Tibial nerve (tissue), 4 donors: Measurements from ENCODE around the gene GLA. TPM values are rescaled to one million over a fixed set of nuclear protein-coding genes. Genes with fewer than 3 reads are reported as not detected.

Experiments
- DNase-seq, 2 donors: peaks; one replicate each; pipeline ENCODE4 v3.0.0-alpha.2; 2019; ENCODE audit warnings: low spot score in 2 of 2
- H3K27ac ChIP-seq, 4 donors: fragments of 200-600 bp; sonication (generic) in 3 of 4; one replicate each; pipeline ENCODE4 v1.5.1; 2017 to 2019; ENCODE audit warnings: mild to moderate bottlenecking in 1 of 4
- H3K27me3 ChIP-seq, 2 donors: fragments of 200-600 bp; sonication (generic) in 1 of 2; one replicate each; pipeline versions ENCODE4 v1.5.1 to v1.6.0; 2017 to 2019
- H3K36me3 ChIP-seq, 3 donors: fragments of 200-600 bp; sonication (generic); one replicate each; pipeline ENCODE4 v1.5.1; 2018 to 2019
- H3K4me1 ChIP-seq, 4 donors: fragments of 200-600 bp; sonication (generic) in 3 of 4; one replicate each; pipeline ENCODE4 v1.5.1; 2017 to 2019
- H3K4me3 ChIP-seq, 4 donors: fragments of 200-600 bp; sonication (generic) in 3 of 4; one replicate each; pipeline ENCODE4 v1.5.1; 2017 to 2019; ENCODE audit warnings: mild to moderate bottlenecking in 1 of 4, moderate library complexity in 1 of 4
- H3K9me3 ChIP-seq, 4 donors: fragments of 200-600 bp; sonication (generic) in 3 of 4; one replicate each; pipeline ENCODE4 v1.5.1; 2017 to 2019
- EP300 ChIP-seq, 2 donors: sonication (generic); formaldehyde crosslinking; IDR thresholded peaks; one replicate each; pipeline ENCODE4 v1.6.1; 2017; ENCODE audit warnings: antibody characterized with exemption in 2 of 2, mild to moderate bottlenecking in 1 of 2
- POLR2A ChIP-seq, 2 donors: fragments of 450-650 bp; IDR thresholded peaks; one replicate each; pipeline ENCODE4 v1.6.1; 2017; ENCODE audit warnings: antibody characterized with exemption in 2 of 2, mild to moderate bottlenecking in 2 of 2, moderate library complexity in 2 of 2
- WGBS, 2 donors: methylation state at CpG; one replicate each; pipeline ENCODE4 v1.1.5; 2018; 5-methylcytosine and 5-hydroxymethylcytosine counted together
- total RNA-seq, 4 donors: library from RNA; depleted of rRNA; stranded (reverse); fragments of >200 nt; gene quantifications; one replicate each; pipeline ENCODE4 v1.1.0, GENCODE V29; 2016
- TF ChIP-seq, protein P1 (sequence below), 5 experiments: fragments of 200-600 bp in 3 of 5; fragments of 450-650 bp in 2 of 5; sonication (generic) in 3 of 5; IDR thresholded peaks; one replicate each; pipeline ENCODE4 v1.5.1; 2016 to 2019; ENCODE audit warnings: antibody characterized with exemption in 5 of 5, mild to moderate bottlenecking in 3 of 5, moderate library complexity in 2 of 5

The GLA gene
- total RNA-seq, 4 donors from 2014 or later = 18.1 to 20.1 (median 19.2) TPM

DNA sequence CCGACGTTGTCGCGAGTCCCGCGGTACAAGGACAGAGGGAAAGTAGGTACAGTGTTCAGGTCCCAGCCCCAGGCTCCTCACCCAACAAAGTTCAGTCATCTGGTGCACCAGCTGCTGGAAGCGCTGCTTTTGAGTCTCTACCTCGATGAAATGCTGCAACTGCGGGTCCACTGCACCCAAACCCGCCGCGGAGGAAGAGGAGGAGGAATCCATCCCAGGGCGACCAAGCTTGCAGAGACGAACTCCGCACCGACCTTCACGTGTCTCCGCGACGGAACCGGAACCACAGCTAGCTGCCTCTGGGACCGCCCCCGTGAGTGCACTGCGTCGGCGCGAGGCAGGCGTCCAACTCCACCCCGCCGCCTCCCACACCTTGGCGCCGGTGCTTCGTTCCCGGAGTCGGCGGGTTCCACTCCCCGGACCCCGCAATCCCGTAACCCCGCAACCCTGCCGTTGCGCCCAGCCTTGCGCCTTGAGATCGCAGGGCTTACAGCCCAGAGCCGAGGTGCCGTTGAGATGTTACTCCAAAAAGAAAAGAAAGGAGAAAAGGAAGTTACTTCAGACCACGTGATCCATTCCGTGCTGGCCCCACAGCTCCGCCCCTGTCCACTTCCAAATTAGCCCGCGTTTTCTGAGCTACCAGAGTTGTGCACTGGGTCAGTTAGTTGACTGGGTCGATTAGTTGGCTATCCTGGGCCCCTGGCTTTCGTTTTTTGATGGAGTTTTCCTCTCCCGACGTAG lies 59.1 kb downstream of the GLA start, which contains the start of gene TIMM8A:
Gene TIMM8A (minus strand): TSS at position 291 of the 741 bp plus-strand sequence. CDS start 78 bp downstream, at position 213.
- H3K27me3 ChIP-seq = peaks cover 0 to 3% of the 10 kb centered on the region in 2 donors
- peaks cover 0 to 16% (median 0%) of the 10 kb centered on the region in 4 donors for H3K4me1 ChIP-seq
- H3K36me3 ChIP-seq = peaks cover 0 to 12% (median 0%) of the 10 kb centered on the region in 3 donors
- TF ChIP-seq, protein P1, sequence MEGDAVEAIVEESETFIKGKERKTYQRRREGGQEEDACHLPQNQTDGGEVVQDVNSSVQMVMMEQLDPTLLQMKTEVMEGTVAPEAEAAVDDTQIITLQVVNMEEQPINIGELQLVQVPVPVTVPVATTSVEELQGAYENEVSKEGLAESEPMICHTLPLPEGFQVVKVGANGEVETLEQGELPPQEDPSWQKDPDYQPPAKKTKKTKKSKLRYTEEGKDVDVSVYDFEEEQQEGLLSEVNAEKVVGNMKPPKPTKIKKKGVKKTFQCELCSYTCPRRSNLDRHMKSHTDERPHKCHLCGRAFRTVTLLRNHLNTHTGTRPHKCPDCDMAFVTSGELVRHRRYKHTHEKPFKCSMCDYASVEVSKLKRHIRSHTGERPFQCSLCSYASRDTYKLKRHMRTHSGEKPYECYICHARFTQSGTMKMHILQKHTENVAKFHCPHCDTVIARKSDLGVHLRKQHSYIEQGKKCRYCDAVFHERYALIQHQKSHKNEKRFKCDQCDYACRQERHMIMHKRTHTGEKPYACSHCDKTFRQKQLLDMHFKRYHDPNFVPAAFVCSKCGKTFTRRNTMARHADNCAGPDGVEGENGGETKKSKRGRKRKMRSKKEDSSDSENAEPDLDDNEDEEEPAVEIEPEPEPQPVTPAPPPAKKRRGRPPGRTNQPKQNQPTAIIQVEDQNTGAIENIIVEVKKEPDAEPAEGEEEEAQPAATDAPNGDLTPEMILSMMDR (IDR thresholded peaks at IDR 0.05) = no peak
- TF ChIP-seq POLR2A (IDR thresholded peaks at IDR 0.05) (peak; percentile 16 to 40), EP300 (IDR thresholded peaks at IDR 0.05) (peak in 1 of 2 donors; percentile 73)
- H3K9me3 ChIP-seq = no peaks in the 10 kb centered on the region
- peak within 1 kb of the TSS; percentile 58 to 93 (median 82) for H3K27ac ChIP-seq
- DNase-seq = peak; percentile 48 to 53
- 1 to 43% methylated on average over 10 to 46 of the region's 55 CpGs for WGBS, 2 donors
- peak within 1 kb of the TSS; percentile 38 to 72 (median 66) for H3K4me3 ChIP-seq

DNA sequence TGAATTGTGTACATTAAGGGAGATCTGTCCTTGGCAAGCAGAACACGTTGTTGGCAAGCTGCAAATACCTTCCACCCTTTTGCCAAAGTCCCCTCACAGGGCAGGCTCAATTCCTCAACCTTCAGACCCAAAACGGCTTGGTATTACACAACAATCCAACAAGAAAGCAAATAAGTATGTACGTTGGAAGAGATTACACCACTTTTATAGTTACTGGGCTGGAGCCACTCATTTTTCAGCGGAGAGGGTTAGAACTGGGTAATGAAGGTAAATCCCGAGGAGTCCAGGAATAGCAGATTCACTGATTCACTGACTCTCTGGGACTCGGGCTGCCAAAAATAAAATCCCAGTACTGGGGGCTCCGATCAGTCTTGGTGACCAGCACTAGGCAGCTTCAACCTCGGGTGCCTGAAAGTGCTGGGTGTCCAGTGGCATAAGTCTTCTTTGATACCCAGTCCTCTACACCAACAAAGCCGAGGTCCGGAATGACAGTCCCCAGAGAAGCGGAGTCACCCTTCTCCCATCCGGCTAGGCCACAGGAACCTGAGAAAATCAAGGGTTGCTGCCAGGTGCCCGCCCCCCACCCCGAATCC lies 59.8 kb downstream of the GLA start:
- peaks cover 0 to 12% (median 0%) of the 10 kb centered on the region in 3 donors for H3K36me3 ChIP-seq
- H3K4me1 ChIP-seq = peaks cover 0 to 16% (median 0%) of the 10 kb centered on the region in 4 donors
- peaks cover 0 to 3% of the 10 kb centered on the region in 2 donors for H3K27me3 ChIP-seq
- TF ChIP-seq, protein P1 (IDR thresholded peaks at IDR 0.05) = no peak
- TF ChIP-seq EP300 (IDR thresholded peaks at IDR 0.05) (no peak), POLR2A (IDR thresholded peaks at IDR 0.05) (no peak)
- peak overlapping the region; percentile 38 to 72 (median 66) for H3K4me3 ChIP-seq
- no peaks in the 10 kb centered on the region for H3K9me3 ChIP-seq
- DNase-seq = no peak
- peak overlapping the region in 3 of 4 donors; percentile 81 to 93 (median 84) for H3K27ac ChIP-seq
- 7 to 41% methylated on average over 6 to 14 of the region's 14 CpGs for WGBS, 2 donors

Other genes with a start within 250 kb of the GLA start
- 100 to 1,000 TPM in 3 of 4 donors, 10 to 100 TPM in 1; 94.5 to 207 (median 183) TPM for gene DRP2, start 188.1 kb downstream of the GLA start, total RNA-seq
- gene TAF7L, start 116.6 kb downstream of the GLA start, total RNA-seq = under 1 TPM in 2 of 4 donors, not detected in 2; 0.21 to 0.90 TPM
- 1 to 10 TPM; 2.6 to 7.5 (median 5.4) TPM for gene TIMM8A, start 59.2 kb downstream of the GLA start, total RNA-seq
- gene BTK, start 21.7 kb downstream of the GLA start, total RNA-seq = 10 to 100 TPM in 1 of 4 donors, 1 to 10 TPM in 3; 2.5 to 19.7 (median 4.9) TPM
- 1,000 to 10,000 TPM in 3 of 4 donors, 100 to 1,000 TPM in 1; 493 to 1,912 (median 1,279) TPM for gene RPL36A, start 16.9 kb downstream of the GLA start, total RNA-seq
- gene HNRNPH2, start 297 bp upstream of the GLA start, total RNA-seq = 10 to 100 TPM; 31.2 to 46.0 (median 40.1) TPM
- gene ARMCX4, start 77.5 kb upstream of the GLA start, total RNA-seq = 100 to 1,000 TPM in 1 of 4 donors, 10 to 100 TPM in 3; 15.9 to 120 (median 18.7) TPM
- 10 to 100 TPM; 28.2 to 34.3 (median 30.6) TPM for gene ARMCX1, start 142.6 kb upstream of the GLA start, total RNA-seq
- gene ARMCX6, start 210.1 kb upstream of the GLA start, total RNA-seq = 10 to 100 TPM; 16.5 to 19.4 (median 16.8) TPM
- gene ARMCX3, start 215.2 kb upstream of the GLA start, total RNA-seq = 10 to 100 TPM; 28.2 to 44.4 (median 43.0) TPM